ENCODE measurements around the gene NKPD1.
A peak's percentile ranks its signal among the peaks of the same experiment; 100 is the strongest.

Gene NKPD1, protein sequence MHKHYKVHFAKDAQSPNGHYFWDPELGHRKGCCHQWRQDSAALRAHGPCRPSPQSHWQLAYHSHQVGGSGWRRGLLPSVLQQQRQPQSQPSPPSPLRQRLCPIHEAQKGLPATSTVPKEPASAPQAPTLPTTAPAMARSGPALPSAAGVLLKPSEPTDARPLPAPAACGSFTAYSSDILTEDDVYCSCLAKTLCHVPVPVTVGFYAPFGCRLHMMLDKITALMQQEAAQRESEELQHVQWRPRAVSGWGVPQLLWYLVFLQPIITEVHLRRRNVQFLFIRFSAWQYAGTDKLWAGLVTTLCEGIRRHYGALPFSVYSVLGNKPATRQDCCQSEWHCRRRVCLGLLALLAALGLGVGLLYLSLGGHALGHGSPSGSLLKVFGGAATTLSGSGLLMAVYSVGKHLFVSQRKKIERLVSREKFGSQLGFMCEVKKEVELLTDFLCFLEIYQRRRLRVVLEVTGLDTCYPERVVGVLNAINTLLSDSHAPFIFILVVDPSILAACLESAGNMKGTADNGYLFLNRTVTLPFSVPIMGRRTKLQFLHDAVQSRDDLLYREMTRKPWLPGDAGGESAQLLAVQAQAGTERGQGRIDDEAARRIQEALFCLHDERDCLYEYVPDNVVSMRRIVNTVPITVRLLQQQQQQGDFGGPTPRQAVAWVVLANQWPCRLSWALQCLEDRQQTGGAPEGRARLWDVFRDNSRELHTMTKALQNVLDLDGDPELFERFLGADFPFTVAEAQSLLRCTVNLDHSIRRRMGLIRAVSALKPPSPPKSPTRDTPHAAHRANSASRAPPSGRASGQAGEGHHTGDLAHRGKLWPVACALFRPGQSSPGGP

DNA sequence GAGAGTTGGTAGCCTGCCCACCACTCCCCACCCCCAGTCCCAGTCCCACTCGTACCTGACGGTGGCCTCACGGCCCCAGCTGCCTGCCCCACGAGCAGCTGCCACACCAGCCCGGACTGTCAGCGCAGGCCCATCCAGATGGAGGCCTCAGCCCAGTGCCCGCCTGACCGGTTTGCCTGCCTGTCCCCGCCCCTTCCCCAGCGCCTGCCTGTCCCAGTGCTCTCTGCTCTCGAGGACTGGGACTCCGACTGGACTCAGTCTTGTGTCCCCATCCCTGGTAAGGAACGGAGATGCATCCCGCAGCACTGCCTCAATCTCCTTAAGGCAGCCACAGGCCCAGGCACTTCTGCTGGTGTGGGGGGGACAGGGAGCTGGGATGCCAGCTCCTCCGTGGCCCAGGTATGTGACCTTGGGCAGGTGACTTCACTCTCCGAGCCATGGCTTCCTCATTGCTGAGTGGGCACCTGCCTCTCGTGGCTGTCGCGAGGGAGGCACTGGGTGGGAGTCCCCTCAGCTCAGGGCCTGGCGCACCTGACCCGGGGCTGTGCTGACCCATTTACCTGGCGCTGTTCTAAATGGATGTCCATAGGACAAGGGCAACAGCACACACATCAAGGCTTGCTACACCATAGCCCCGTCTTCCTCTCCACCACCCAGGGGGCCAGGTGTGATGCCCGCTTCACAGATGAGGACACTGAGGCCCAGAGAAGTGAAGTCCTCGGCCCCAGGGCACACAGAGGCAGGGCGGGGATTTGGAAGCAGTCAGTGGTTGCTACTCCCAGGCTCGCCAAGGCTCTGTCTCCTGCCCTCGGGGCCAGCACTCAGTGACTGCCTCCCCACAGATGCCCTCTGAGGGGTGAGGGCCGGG lies at the start of gene NKPD1:
Gene NKPD1 (minus strand): TSS at position 113 of the 868 bp plus-strand sequence. CDS start 832 bp downstream, outside the sequence.
- DNase-seq (ENCODE audit: low read depth in 2 of 2) = no peak

DNA sequence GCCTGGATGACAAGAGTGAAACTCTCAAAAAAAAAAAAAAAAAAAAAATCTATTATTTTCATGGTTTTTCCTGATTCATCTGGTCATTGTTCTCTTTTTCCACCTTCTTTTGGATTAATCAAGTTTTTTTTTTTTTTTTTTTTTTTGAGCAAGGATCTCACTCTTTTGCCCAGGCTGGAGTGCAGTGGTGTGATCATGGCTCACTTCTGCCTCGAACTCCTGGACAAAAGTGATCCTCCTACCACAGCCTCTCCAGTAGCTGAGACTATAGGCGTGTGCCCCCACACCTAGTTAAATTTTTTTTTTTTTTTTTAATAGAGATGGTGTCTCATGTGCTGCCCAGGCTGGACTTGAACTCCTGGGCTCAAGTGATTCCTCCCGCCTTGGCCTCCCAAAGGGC lies 45.5 kb upstream of the NKPD1 start:
- no peak for DNase-seq (ENCODE audit: low read depth in 2 of 2)

DNA sequence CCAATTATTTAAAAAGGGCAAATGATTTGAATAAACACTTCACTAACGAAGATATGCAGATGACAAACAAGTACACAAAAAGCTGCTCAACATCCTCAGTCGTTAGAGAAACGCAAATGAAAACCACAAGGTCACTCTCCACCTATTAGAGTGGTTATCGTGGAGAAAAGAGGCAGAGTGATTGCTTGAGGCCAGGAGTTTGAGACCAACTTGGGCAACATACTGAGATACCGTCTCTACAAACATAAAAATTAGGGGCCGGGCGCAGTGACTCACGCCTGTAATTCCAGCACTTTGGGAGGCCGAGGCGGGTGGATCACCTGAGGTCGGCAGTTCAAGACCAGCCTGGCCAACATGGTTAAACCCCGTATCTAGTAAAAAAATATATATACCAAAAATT lies 45.0 kb upstream of the NKPD1 start:
- DNase-seq (ENCODE audit: low read depth in 2 of 2) = no peak

DNA sequence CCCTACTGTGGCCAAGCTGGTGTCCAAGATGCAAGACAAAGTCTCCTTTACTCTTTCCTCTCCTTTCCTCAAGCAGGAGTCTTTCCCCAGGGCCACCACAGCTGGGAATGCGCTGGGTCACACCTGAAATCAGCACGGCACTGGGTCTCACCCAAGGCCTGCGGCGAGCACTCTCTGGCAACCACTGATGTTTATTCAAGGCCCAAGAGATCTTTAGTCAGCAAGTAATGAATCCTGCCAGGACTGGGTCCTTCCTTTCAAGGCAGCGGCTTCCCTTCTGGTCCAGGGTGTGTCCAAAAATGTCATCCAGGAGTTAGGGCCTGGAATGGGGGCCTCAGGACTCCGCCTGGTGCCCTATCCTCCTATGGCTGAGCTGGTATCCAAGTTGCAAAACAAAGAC lies 41.9 kb upstream of the NKPD1 start:
- no peak for DNase-seq (ENCODE audit: low read depth in 2 of 2)

DNA sequence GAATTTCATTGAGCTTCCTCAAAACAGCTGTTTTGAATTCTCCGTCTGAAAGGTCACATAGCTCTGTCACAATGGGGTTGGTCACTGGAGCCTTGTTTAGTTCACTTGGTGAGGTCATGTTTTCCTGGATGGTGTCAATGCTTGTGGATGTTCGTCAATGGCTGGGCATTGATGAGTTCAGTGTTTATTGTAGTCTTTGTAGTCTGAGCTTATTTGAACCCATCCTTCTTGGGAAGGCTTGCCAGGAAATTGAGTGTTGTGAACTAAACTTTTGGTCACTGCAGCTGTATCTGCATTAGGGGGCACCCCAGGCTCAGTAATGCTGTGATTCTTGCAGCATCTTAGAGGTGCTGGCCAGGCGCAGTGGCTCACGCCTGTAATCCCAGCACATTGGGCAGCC lies 39.8 kb upstream of the NKPD1 start:
- DNase-seq (ENCODE audit: low read depth in 2 of 2) = no peak

DNA sequence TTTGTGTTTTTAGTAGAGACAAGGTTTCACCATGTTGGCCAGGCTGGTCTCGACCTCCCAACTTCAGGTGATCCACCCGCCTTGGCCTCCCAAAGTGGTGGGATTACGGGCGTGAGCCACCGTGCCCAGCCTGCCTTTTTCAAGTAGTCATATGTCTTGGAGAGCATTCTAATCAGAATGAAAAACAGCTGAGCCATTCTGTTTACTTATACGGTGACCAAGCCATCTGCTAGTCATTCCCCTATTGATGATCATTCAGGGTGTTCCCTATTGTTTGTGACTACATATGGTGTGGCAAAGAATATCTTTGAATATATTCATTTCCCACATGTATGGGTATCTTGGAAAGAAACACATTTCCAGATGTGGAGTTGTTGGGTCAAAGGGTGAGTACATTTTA lies 35.0 kb upstream of the NKPD1 start:
- DNase-seq (ENCODE audit: low read depth in 2 of 2) = no peak

DNA sequence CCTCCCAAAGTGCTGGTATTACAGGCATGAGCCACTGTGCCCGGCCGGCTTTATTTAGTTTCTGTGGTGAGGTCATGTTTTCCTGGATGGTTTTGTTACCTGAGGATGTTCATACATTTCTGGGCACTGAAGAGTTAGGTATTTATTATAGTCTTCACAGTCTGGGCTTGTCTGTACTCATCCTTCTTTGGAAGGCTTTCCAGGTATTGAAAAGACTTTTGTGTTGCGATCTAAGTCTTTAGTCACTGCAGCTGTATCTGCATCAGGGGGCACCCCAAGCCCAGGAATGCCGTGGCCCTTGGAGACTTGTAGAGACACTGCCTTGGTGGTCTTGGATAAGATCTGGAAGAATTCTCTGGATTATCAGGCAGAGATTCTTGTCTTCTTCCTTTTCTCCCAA lies 30.6 kb upstream of the NKPD1 start:
- no peak for DNase-seq (ENCODE audit: low read depth in 2 of 2)

DNA sequence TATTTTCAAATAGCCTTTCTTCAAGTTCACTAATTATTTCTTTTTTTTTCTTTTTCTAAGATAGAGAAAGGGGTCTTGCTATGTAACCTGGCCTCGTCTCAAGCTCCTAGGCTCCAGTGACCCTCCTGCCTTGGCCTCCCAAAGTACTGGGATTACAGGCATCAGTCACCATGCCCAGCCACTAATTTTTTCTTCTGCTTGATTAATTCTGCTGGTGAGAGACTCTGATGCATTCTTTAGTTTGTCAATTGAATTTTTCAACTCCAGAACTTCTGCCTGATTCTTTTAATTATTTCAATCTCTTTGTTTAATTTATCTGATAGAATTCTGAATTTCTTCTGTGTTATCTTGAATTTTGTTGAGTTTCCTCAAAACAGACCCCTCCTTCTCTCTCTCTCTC lies 29.2 kb upstream of the NKPD1 start:
- no peak for DNase-seq (ENCODE audit: low read depth in 2 of 2)

DNA sequence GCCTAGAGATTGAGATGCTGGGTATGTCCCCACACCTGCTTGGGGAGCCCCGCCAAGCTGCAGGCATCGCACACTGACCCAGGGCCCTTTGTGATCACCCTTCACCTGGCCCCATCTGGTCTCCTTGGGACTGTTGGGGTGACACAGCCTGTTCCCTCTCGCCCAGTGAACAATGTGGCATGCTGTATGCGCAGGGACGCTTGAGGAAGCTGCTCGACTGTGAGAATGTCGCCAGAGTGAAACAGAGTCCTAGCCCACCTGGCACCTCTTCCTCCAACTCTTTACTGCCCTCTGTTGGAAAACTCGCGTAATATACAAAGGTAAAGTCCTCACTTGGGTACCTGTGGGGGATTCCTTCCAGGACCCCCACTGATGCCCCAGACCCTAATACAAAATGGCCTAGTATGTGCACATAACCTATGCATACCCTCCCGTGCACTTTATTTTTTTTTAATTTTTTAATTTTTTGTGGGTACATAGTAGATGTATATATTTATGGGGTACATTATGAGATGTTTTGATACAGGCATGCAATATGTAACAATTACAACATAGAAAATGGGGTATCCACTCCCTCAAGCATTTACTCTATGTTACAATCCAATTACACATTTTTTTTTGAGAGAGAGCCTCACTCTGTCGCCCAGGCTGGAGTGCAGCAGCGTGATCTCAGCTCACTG lies 26.8 kb upstream of the NKPD1 start:
- DNase-seq (ENCODE audit: low read depth in 2 of 2) = no peak

DNA sequence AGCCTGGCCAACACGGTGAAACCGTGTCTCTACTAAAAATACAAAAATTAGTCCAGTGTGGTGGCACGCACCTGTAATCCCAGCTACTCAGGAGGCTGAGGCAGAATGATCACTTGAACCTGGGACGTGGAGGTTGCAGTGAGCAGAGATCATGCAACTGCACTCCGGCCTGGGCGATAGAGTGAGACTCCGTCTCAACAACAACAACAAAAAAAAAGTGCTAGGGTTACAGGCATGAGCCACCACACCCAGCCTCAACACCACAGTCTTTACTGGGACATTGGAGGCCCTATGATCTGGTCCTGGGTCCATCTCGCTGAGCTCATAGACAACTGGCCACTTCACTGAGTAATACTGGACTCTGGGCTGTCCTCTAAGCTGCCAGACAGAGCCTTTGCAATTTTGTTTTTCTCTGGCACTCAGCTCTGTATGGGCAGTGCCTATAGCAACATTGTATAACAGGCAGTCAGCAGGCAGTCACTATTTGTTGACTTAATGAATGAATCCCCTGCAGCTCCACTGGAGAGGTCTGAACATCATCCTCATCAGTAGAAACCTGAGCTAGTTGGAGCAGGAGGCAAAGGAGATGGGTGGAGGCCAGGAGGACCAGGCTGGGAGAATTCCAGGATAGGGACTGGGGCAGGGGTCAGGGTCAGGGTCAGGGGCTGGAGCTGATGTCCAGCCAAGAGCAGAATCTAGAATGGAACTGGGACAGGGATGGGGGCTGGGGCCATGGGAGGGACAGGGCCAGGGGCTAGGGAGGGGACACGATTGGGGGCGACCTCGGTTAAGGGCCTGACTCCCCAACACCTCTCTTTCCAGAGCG lies 25.9 kb upstream of the NKPD1 start:
- DNase-seq (ENCODE audit: low read depth in 2 of 2) = no peak

DNA sequence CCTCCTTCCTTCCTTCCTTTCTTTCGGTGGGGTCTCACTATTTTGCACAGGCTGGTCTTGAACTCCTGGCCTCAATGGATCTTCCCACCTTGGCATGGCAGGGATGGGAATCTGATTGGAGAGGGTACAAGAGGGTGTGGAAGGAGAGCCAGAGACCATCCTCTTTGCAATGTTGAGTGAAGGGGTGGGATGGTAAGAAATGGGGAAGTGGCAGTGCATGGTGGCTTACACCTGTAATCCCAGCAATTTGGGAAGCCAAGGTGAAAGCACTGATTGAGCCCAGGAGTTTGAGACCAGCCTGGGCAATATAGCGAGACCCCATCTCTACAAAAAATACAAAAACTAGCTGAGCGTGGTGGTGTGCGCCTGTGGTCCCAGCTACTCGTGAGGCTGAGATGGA lies 23.3 kb upstream of the NKPD1 start:
- no peak for DNase-seq (ENCODE audit: low read depth in 2 of 2)

DNA sequence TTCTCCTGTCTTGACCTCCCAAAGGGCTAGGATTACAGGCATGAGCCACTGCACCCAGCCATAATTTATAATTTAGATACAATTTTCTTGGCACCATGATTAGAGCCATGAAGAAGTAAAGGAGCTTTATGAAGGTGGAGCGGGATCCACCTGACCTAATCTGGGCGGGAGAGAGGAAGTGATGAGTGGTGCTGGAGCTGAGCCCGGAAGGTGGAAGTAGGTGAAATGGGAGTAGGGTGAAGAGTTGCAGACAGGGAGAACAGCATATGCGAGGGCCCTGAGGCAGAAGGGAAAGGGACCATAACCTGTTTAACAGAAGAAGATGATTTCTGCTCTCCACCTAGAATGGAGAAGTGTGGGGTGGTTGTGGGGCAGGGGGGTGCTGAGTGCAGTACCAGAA lies 22.0 kb upstream of the NKPD1 start:
- no peak for DNase-seq (ENCODE audit: low read depth in 2 of 2)

DNA sequence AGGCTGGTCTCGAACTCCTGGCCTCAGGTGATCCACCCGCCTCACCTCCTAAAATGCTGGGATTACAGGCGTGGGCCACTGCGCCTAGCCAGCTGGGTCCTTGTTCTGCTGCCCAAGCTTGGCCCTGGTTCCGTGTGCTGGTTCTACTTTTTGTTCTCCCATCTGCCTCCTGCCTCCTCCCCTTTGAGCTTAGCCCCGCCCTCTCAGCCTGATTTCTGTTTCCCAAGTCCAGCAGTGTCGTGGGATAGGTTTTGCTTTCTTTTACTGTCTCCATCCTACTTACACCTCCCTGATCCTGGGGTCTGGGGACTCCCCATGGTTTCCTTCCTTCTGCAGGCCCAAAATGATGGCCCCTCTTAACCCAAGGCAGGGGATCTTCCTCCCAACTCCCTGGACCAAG lies 20.2 kb upstream of the NKPD1 start:
- no peak for DNase-seq (ENCODE audit: low read depth in 2 of 2)

DNA sequence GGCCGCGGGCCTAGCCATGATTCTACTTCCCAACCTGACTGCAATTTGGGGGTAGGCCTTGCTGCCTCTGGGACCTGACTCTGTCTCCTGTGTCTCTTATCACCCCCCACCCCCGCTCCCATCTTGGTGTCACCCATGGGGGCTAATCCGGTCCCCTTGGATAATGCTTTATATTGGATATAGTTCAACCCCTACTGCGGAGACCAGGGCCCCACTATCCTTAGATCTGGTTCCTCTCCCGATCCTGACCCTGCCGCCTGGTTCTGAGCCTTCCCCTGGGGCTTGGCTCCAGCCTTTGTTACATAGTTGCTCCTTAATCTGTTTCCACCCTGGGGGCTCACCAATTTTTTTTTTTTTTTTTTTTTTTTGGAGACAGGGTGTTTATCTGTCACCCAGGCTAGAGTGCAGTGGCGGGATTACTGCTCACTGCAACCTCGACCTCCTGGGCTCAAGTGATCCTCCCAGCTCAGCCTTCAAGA lies 19.1 kb upstream of the NKPD1 start:
- no peak for DNase-seq (ENCODE audit: low read depth in 2 of 2)

DNA sequence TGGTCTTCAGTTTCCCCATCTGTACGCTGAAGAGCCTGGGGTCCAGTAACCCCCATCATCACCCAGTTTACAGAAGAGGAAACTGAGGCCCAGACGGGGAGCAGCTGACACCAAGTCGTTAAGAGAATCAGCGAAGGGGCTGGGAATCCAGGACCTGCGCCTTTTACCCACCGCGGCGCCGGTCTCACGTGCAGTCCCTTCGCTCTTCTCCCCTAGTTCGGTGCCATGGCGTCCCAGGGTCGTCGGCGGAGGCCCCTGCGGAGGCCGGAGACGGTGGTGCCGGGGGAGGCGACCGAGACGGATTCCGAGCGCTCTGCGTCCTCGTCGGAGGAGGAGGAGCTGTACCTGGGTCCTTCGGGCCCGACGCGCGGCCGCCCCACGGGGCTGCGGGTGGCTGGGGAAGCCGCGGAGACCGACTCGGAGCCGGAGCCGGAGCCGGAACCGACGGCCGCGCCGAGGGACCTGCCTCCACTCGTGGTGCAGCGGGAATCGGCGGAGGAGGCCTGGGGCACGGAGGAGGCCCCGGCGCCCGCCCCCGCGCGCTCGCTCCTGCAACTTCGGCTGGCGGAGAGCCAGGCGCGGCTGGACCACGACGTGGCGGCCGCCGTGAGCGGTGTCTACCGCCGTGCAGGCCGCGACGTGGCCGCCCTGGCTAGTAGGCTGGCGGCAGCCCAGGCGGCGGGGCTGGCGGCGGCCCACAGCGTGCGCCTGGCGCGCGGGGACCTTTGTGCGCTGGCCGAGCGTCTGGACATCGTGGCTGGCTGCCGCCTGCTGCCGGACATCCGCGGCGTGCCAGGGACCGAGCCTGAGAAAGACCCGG lies 18.5 kb upstream of the NKPD1 start:
- no peak for DNase-seq (ENCODE audit: low read depth in 2 of 2)

DNA sequence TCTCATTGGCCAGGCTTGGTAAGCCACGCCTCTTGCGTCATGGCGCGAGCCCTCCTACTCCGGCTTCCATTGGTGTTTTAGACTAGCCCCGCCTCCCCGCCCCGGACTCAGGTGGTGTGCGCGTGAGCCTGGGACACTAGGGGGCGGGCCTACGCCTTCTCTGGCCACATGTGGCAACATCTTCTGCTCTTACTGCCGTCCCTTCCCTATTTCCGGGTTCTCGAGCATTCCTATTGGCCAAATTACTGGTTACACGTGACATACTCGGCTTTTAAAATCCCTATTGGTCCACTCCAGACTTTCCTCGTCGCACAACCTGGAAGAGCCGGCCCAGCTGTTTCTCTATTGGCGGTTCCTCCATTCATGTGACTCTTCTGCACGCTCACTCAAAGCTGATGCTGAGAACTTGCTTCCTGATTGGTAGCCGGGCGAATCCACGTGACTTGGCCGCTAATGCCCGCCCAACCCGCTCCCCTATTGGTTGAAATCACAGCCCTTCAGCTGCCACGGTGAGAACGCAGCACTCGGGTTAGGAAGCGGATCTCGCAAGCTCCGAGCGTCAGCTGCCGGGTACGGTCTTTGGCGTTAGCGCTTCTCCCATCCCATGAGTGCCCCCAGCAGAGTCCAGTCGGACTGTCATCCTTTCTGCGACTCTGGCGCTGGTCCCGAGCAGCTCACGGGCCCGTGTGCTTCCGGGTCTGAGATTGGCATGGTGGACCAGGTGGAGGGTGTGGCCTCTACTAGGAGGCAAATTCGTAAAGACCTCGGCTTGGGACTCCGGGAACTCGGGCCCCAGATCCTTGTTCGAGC lies 17.7 kb upstream of the NKPD1 start, which contains the start of gene BLOC1S3:
Gene BLOC1S3 (plus strand): TSS at position 523 of the 810 bp plus-strand sequence. CDS start 513 bp downstream, outside the sequence.
- DNase-seq (ENCODE audit: low read depth in 2 of 2) = peak; percentile 98 to 100

DNA sequence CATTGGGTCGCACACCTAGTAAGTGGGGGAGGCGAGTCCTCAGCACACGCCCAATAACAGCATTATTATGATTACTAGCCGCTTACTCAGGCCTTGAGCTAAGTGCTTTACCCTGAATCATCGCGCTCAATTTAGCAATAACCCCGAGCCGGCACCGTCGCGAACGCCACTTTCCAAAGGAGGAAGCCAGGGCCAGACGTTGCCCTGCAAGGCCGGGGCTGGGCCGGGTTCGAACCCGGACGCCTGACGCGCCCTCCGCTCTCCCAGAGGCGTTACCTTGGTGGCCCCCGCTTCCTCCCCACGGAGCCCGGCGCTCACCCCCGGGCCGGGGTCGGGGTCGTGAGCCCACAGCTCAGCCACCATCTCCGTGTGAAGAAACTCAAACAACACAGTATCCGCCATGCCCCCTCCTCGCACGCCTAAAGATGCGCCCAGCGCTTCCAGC lies 17.1 kb upstream of the NKPD1 start, which contains the start of gene TRAPPC6A:
Gene TRAPPC6A (minus strand): TSS at position 421 of the 445 bp plus-strand sequence. CDS start 19 bp downstream, at position 402.
- DNase-seq (ENCODE audit: low read depth in 2 of 2) = no peak

Data from stimulated activated CD8-positive, alpha-beta memory T cell treated with anti-CD3 and anti-CD28 coated beads, Interleukin-2, amount 100 ng/mL, for 1 hour (primary cell).